SK-N-SH (cell line): ENCODE data around the gene APOD.

Experiments used
- CHD2 ChIP-seq: fragments of 150-350 bp; IDR thresholded peaks from 2 replicates; pipeline ENCODE4 v1.6.1; 2018; ENCODE audit warnings: low read length; ENCODE audit not compliant: partially characterized antibody
- CTCF ChIP-seq: fragments of 200-600 bp; sonication (generic); IDR thresholded peaks from 2 replicates; pipeline ENCODE4 v1.6.1; 2017; ENCODE audit warnings: antibody characterized with exemption, mild to moderate bottlenecking, moderate library complexity
- EP300 ChIP-seq, 2 experiments: IDR thresholded peaks; 2 replicates each; pipeline versions ENCODE4 v1.4.0 to v1.6.1; 2012; ENCODE audit warnings: borderline replicate concordance in 1 of 2, low read depth in 1 of 2, low read length in 1 of 2
- NFIC ChIP-seq: IDR thresholded peaks from 2 replicates; pipeline ENCODE4 v1.4.0; 2012; ENCODE audit warnings: borderline replicate concordance
- REST ChIP-seq: IDR thresholded peaks from 2 replicates; pipeline ENCODE4 v1.6.1; 2012; ENCODE audit warnings: mild to moderate bottlenecking, low read depth, low read length, moderate library complexity
- SIN3A ChIP-seq: IDR thresholded peaks from 2 replicates; pipeline ENCODE4 v1.6.1; 2012; ENCODE audit warnings: low read depth, mild to moderate bottlenecking, low read length, moderate library complexity, borderline replicate concordance
- TCF12 ChIP-seq: IDR thresholded peaks from 2 replicates; pipeline ENCODE4 v1.4.0; 2012
- TEAD4 ChIP-seq: IDR thresholded peaks from 2 replicates; pipeline ENCODE4 v1.4.0; 2012; ENCODE audit warnings: mild to moderate bottlenecking, borderline replicate concordance; ENCODE audit not compliant: insufficient read depth
- USF2 ChIP-seq: fragments of 150-350 bp; IDR thresholded peaks from 2 replicates; pipeline ENCODE4 v1.6.1; 2017; ENCODE audit warnings: antibody characterized with exemption, low read length, low read depth, borderline replicate concordance

- no peak for TF ChIP-seq NFIC
- no peak for TF ChIP-seq CTCF
- TF ChIP-seq TCF12 = no peak
- TF ChIP-seq REST = no peak
- TF ChIP-seq TEAD4 = no peak
- TF ChIP-seq EP300 (IDR thresholded peaks at IDR 0.05; ENCODE audit: borderline replicate concordance in 1 of 2, low read depth in 1 of 2, low read length in 1 of 2) = no peak
- TF ChIP-seq SIN3A = no peak
- no peak for TF ChIP-seq CHD2
- no peak for TF ChIP-seq USF2
These were observed 13.4 kb downstream of the APOD start for GRCh38 chr3:195570344-195570743.
